Hematopoietic multipotent progenitor cell treated with erythropoietin and hydrocortisone succinate and interleukin-3 and kit ligand, for 17 days (in vitro differentiated cells): ENCODE measurements around the gene DEDD2.
"Not testable (repeated sequence)": the region's sequence is repeated elsewhere in the genome, so short reads cannot be mapped to it uniquely, and the experiment has no call there.

Experiments used
- DNase-seq: peaks from one replicate; pipeline ENCODE4 v3.0.0-alpha.2; 2015; ENCODE audit warnings: low spot score

The DEDD2 gene, protein sequence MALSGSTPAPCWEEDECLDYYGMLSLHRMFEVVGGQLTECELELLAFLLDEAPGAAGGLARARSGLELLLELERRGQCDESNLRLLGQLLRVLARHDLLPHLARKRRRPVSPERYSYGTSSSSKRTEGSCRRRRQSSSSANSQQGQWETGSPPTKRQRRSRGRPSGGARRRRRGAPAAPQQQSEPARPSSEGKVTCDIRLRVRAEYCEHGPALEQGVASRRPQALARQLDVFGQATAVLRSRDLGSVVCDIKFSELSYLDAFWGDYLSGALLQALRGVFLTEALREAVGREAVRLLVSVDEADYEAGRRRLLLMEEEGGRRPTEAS

DNA sequence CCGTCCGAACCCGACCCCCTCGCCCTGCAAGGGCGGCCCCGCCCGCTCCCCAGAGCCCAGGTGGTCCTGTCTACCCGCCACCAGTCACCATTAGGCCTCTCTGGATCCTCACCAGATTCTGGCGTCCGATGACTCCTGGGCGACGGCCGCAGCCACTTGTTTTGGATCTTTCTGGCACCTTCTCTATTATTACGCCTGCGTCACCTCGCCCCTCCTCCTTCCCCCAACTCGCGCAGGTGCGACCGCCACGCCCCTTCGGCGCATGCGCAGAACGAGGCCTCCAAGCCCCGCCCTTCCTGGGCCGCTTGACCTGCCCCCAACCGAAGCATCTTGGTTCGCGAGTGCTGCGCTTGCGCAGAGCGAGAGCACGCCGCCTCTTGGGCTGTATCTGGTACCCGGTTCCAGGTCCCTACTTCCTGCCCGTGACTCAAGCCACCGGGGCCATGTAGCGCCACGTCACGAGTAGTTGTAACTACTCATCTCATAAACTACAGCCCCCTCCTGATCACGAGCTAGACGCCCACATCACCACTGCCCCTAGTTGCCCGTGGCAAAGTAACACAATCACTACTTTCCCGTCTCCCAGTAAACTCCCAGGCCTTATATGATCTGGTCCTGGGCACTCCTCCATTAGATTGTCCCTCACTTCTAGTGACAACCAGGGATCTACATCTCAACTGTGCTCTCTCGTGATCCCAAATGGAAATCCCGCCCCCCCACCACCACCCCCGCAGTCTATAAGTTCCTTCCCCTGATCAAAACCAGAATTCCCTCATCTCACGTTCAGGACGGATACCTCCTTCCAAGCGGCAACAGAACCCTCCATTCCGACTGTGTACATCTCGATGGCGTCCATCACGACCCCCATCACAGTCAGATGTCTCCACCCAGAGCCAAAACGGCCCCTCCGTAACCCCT, at the start of gene DEDD2:
Gene DEDD2 (minus strand): TSS at position 158 of the 918 bp plus-strand sequence. CDS start 670 bp downstream, outside the sequence.
- DNase-seq = peak; percentile 100

DNA sequence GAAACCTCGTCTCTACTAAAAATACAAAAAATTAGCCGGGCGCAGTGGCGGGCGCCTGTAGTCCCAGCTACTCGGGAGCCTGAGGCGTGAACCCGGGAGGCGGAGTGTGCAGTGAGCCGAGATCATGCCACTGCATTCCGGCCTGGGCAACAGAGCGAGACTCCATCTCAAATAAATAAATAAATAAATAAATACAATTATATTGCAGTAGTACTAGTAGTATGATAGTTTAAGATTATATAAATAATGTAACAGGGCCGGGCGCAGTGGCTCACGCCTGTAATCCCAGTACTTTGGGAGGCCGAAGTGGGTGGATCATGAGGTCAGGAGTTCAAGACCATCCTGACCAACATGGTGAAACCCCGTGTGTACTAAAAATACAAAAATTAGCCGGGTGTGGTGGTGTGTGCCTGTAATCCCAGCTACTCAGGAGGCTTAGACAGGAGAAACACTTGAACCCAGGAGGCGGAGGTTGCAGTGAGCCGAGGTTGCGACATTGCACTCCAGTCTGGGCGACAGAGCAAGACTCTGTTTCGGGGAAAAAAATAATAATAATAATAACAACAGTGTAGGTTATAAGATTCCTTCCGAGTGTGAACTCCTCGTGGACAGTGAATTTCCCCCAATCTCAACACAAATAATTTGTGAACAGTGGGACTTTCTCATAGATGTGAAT, 49.6 kb upstream of the DEDD2 start:
- DNase-seq = not testable (repeated sequence)

DNA sequence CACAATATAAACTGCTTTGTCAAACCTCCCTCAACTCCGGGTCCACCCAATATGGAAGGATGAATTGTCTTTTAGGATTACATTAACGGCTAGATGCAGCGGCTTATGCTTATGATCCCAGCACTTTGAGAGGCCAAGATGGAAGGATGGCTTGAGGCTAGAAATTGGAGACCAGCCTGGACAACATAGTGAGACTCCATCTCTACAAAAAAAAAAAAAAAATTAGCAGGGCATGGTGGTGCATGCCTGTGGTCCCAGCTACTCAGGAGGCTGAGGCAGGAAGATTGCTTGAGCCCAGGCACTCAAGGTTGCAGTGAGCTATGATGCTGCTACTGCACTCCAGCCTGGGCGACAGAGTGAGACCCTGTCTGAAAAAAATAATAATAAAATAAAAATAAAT, 48.6 kb upstream of the DEDD2 start:
- DNase-seq = not testable (repeated sequence)

DNA sequence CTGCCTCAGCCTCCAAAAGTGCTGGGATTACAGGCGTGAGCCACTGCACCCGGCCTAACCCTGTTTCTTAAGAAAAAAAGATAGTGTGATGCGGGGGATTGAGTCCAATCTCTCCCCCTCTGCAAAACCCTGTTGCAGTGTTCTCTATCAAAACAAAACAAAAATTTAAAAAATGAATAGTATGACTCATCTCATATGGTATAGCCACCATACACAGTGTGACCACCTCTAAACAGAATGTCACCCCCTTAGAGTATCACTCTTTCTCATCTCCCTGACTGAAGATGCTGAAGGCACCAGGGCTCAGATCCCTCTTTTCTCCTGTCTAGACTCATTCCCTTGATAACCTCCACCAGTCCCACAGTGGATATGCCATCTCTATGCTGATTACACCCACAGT, 44.3 kb upstream of the DEDD2 start:
- no peak for DNase-seq

DNA sequence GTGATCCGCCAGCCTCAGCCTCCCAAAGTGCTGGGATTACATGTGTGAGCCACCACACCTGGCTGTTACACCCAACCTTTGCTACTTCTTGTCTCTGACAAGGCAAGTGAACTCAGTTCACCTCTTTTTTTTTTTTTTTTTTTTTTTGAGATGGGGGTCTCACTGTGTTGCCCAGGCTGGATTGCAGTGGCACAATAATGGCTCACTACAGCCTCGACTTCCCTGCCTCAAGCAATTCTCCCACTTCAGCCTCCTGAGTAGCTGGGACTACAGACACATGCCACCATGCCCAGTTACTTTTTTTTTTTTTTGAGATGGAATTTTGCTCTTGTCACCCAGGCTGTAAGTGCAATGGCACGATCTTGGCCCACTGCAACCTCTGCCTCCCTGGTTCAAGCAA, 40.4 kb upstream of the DEDD2 start:
- not testable (repeated sequence) for DNase-seq

DNA sequence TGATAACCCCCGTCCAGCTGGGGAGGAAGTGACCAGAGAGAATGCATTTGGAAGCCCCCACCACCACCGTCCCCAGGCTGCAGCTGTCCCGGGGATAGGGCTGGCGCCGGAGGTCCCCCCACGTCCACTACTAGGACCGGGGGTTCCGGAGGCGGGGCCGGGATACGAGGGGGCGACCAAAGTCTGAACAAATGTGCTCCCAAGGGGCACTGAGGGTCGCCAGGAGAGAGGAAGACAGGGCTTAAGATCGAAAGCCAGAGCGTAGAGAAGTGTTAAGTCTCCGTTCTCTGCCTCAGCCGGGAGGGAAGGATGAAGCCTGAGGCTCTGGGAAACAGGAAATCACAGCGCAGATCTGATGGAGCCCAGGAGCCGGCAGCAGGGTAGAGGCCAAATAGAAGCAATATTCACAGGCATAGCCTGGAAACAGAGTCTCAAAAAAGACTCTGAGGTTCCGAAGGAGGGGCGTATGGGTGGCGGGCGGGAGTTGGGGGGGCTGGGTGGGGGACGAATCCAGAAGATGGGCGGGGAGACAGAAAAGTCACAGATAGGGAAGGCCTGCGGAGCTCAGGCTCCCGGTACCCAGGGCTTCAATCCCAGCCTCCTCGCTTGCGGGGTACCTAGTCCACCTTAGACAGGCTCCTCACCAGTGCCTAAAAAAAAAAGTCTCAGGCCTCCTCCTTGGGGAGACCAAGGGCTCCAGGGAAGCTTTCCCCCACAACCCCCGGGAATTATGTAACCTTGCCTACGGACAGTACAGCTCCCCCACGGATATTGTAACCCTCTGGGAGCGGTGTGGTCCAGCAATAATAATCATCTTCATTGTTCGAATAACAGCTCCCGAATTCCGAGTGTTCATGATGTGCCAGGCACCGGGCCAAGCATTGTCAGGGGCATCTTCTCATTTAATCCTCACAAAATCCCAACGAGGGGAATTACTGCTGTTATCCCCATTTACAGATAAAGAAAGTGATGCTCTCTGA, 38.6 kb upstream of the DEDD2 start:
- peak; percentile 12 for DNase-seq

DNA sequence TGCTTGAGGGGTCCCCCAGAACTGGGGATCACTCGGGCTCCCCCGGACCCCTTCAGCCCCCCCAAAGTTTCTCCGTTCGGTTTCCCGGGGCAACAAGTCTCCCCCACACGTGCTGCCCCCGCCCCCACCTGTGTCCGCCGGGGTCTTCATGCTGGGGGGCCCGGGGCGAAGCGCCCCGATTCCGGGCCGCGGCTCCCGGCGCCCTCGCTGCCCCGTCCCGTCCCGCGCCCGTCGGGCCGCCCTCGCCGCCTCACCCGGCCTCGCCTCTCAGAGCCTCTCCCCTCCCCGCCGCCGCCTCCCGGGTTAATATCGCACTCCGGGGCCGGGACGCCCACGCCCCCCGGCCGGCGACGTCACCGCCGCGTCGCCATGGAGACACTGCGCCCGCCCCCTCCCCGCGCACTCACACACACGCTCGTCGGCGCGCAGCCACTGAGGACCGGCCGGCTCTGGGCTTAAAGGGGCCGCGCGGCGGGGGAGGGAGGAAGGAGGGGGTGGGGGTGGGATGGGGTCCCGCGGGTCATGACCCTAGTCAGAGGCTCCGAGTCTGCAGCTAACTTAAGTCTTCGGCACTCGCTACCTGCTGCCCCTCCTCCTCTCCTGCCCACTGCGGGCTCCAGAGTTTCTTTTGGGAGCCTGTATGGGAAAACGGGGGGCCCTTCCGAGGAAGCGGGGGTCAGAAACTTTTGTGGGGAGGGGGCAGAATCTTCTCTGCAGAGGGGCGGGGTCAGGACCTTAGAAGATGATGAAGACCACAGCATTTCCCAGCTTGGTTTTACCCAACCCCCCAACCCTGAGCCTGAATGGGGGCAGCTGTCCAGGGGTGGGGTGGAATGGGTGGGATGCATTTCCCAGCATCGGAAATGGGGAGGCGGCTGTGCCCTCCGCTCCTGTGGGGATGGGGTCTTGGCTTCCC, 37.6 kb upstream of the DEDD2 start, which contains the start of gene ERF:
Gene ERF (minus strand): TSS at position 279 of the 916 bp plus-strand sequence. CDS start 129 bp downstream, at position 150.
- peak; percentile 87 for DNase-seq

DNA sequence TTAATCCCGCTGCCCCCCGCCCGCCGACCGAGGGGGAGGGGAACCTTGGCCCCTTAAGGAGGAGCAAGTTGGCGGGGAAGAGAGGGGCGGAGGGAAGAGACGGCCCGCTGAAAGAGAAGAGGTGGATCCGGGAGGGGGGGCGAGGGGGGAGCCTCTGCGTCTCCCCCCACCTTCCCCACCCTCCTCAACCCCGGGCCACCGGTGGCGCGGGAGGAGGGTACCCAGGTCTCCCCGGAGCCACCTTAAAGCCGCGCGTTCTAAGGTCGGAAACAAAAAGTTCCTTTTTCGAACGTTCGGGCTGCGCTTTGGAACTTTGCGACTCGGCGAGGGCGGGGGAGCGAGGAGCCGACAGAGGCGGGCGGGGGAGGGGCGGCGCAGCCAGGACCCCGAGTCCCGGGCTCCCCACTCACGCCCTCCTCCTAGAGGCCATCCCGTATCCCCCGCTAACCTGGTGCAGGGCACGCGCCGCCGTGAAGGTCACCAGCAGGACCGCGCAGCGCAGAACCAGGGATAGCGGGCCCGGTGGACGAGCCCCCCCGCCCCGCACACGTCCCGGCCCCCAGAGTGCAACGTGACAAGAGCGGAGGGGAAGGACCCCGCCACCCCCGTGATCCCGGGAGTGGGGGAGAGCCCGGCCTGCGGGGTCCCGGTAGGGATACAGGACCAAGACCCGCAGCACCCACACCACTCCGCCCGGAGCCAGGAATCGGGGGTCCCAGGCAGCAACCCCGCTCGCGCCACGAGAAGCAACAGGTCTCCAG, 36.8 kb upstream of the DEDD2 start:
- DNase-seq = peak; percentile 51

DNA sequence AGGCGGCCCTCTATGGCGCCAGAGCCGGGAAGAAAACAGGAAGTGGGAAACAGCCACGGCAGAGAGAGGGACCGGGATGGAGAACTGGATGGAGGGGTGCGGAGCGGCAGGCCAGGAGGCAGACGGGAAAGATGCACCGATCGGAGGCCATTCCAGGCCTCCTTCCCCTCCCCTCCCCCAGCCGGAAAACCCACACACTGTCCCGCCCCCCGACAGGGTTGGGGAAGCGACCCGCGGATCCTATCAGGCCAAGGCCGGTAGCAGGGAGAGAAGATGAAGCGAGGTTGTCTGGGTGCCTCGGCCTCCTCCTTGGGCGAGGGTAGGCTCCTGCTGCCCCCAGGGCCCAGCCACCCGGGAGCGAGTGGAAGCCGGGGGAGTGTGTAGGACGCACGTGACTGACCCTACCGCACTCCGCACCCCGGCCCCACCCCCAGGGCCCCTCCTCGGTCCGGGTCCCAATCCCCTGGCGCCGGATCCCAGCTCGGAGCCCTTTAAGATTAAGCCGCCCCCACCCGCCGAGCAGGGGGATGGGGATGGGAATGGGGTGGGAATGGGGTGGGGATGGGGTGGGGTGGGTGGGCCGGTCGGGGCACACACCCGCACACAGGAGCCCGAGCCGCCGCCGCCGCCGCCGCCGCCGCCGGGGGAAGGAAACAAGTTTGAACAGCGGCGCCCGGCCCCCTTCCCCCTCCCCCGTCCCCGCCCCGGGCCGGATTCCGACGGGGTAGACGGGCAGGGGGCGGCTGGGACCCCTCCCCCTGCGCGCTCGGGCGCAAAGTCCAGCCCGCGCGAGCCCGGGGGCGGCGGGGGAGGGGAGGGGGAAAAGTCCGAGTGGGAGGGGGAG, 36.0 kb upstream of the DEDD2 start:
- peak; percentile 50 for DNase-seq

DNA sequence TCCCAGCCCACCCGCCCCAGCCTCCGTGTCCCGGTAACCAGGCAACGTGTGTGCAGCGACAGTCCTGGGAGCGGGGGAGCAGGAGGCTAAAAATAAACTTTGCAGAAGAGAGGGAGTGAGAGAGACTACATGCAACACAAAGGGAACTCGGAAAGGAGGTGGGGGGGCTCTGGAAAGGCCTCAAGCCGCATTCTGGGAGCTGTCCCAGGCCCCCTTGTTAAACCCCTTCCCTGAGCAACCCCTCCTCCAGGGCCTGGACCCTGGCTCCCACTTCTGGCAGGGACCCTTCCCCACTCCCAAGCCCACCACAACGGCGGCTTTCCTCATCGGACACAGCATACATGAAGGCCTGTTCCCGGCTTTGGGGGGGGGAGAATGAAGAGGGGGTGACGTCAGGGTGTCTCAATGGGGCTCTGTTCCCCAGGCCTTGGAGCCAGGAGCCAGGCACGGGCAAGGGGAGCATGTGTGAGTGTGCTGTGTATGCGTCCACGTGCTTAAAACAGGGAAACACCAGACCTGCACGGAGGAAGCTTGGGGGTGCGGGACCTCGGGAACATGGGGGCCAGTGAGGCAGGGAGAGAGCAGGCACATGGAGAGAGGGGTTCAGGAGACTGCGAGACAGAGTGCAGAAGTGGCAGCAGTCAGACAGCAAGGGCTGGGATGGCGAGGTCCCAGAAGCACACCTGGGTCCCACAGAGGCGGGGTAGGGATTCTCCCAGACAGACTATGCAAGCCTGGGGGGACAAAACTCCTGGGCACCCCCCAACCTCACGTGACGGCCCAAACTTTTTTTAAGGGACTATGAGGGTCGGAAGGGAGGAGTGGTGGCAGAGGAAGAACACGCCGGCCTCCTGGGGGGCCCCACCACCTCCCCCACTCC, 35.1 kb upstream of the DEDD2 start:
- DNase-seq = no peak

DNA sequence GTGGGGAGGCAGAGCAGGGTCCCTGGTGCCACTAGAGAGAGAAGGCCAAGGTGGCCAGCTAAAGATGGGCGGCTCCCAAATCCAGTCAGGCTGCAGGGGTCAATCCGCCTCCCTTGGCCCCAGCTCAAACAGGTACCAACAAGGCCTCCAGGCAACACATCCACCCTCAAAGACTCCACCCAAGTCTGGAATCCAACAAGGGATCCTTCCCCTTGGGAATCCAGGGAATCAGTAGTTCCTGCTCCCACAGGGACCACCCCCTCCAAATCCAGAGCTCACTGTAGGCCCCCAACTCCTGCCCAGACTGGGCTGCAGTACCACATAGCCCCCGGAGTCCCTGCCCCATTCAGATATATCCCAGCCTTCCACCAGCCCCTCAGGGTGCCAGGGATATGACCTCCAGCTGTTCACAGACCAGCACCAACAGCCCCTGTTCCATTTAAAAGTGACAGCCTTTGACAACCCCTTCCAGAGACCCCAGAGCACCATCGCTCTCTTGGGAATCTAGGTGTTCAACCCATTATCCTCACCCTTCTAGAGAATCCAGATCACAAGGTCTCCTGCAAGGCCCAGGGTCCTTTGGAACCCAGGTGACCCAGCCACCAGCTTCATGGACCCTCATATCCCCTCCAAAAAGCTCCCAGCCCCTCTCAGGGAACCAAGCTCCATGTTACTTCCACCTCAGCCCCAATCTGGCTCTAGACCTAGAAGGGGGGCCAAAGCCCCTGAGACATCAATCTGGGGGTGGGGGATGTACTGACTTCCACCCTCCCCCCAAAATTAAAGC, 34.3 kb upstream of the DEDD2 start:
- peak; percentile 8 for DNase-seq

DNA sequence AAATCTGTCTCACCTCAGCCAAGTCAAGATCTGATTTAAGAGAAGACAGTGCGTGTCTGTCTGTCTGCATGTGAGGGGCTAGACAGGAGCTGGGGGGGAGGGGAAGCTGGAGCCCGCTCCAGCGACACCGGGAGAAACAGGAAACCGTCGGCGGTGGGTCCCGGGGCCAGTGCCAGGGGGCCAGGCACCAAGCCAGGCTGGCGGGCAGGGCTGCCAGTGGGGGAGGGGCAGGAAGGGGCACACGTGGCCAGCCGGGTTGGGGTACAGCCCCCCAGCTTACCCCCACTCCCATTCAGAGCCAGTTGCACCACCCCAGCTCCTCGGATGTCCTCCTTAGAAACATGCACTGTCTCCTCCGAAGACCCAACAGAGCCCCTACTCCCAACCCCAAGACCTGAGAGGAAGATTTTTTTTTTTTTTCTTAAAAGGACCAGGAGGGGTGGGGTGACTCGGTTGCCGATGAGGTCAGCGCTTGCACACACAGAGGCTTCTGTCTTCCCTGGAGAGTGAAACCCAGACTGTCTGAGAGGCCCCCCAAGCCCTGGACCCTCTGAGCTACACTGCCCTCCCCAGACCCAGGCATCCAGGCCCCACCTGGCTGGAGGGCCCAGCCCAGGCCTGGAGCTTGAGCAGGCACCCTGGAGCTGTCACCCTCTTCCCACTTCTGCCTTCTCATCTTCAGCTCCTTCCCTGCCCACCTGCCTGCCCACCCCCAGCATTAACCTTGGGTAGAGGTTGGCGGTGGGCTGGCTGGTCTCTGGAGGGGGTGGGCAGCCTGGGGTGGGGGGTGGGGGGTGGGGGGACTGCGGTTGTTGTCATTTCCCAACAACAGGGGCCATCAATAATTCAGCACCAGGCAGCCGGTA, 33.4 kb upstream of the DEDD2 start:
- DNase-seq = no peak

DNA sequence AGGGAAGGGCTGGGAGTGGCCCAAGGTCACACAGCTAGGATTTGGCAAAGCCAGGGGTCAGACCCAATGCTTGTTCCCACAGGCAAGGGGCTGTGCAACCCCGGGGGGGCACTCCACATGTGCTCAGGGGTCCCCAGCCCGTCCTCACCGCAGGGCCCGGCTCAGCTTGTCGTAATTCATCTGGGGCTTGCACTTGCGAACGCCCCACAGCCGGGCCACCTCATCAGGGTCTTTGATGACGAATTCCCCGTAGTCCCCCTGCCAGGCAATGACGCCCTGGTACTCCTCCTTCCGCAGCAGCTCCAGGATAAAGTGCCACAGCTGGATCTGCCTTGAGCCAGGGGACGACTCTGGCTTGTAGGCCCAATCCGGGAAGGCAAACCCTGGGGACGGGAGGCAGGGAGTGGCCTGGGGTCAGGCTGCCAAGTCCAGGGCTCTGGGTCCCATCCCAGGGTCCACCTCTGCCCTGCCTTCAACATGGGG, 32.7 kb upstream of the DEDD2 start:
- no peak for DNase-seq

DNA sequence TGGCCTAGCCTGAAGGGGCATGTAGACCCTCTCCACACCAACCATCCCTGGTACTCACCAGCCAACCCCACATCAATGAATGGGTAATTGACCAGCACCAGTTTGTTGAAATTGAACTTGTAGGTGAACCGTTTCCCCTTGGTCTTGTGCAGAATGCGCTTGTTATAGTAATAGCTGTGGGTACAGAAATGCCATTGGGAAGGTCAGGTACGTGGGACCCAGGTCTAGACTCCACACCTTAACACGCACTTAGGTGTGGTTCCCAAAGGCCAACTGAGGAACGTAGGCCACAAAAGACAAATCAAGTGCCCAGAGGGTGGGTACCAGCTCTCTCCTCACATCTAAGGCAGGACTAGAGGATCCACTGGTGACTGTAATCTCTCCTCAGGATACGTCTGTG, 32.3 kb upstream of the DEDD2 start:
- DNase-seq = no peak

DNA sequence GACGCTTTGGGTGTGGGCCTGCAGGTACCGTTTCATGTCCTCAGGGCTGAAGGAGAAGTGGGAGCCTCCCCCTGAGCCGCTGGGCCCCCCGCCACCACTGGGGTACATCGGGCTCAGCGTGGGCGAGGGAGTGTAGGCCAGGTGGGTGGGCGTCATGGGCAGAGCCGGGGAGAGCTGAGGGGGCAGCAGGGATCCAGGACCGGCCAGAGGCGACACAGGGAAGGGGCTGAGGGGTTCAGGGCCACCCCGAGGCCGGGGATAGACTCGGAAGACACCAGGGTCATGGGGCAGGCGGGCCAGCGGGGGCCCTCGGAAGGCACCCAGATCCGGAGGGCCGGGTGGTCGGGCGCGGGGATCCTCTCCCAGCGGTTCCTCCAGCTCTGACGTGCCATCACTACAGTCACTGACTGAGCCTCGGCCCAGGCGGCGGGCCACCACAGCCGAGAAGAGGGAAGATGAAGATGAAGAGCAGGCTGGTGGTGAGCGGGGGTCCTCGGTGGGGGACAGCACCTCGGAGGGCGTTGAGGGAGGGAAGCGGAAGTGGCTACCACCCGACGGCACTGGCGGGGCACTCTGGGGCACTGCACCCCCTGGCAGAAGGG, 31.8 kb upstream of the DEDD2 start:
- DNase-seq = no peak
